GM12874 (cell line): ENCODE data around the gene VPS45.

ENCODE experiments used
- CTCF ChIP-seq: IDR thresholded peaks from 2 replicates; pipeline ENCODE4 v1.5.1; 2011; ENCODE audit warnings: low read depth, mild to moderate bottlenecking, control low read depth, low read length, moderate library complexity; ENCODE audit not compliant: insufficient read depth

VPS45 gene

GRCh38 chr1:150152772-150153456, 85.3 kb downstream of the VPS45 start:
- no peak for TF ChIP-seq CTCF

- TF ChIP-seq CTCF: no peak
These were observed 86.6 kb downstream of the VPS45 start for GRCh38 chr1:150154143-150154542.

GRCh38 chr1:150155413-150156071, 88.0 kb downstream of the VPS45 start:
- no peak for TF ChIP-seq CTCF

GRCh38 chr1:150156868-150157603, 89.5 kb downstream of the VPS45 start:
- no peak for TF ChIP-seq CTCF

- TF ChIP-seq CTCF: no peak
These were observed 92.0 kb downstream of the VPS45 start for GRCh38 chr1:150159550-150159949.

- no peak for TF ChIP-seq CTCF
These were observed 93.5 kb downstream of the VPS45 start for GRCh38 chr1:150160964-150161621.
